ENCODE measurements around the gene MICAL3.

The MICAL3 gene

GRCh38 chr22:17891481-17892167 is 132.7 kb downstream of the MICAL3 start:
- H3K4me1 ChIP-seq (ENCODE audit: control insufficient read depth, insufficient read depth, low read length) = no peaks in the 10 kb centered on the region
- peaks cover 7% of the 10 kb centered on the region for H3K36me3 ChIP-seq (ENCODE audit: control insufficient read depth, insufficient read depth, low read length)
- no peak overlapping the region for H3K4me3 ChIP-seq (ENCODE audit: low read depth, low read length)

GRCh38 chr22:17890892-17891291 is 133.5 kb downstream of the MICAL3 start:
- Histone ChIP-seq H3K4me3 (ENCODE audit: low read depth, low read length) (no peak overlapping the region), H3K4me1 (ENCODE audit: control insufficient read depth, insufficient read depth, low read length) (no peaks in the 10 kb centered on the region), H3K9ac (ENCODE audit: low read depth, low read length) (no peak overlapping the region), H3K36me3 (ENCODE audit: control insufficient read depth, insufficient read depth, low read length) (peaks cover 9% of the 10 kb centered on the region), H3K9me3 (ENCODE audit: control insufficient read depth, insufficient read depth, low read length) (no peaks in the 10 kb centered on the region), H3K27me3 (ENCODE audit: control insufficient read depth, insufficient read depth, low read length) (no peaks in the 10 kb centered on the region)

More at GRCh38 chr22:17891481-17892167, 132.7 kb downstream of the MICAL3 start:
- H3K9ac ChIP-seq (ENCODE audit: low read depth, low read length) = no peak overlapping the region
- no peaks in the 10 kb centered on the region for H3K9me3 ChIP-seq (ENCODE audit: control insufficient read depth, insufficient read depth, low read length)
- no peaks in the 10 kb centered on the region for H3K27me3 ChIP-seq (ENCODE audit: control insufficient read depth, insufficient read depth, low read length)

GRCh38 chr22:17890245-17890671 is 134.1 kb downstream of the MICAL3 start:
- Histone ChIP-seq H3K36me3 (ENCODE audit: control insufficient read depth, insufficient read depth, low read length) (peaks cover 15% of the 10 kb centered on the region), H3K9ac (ENCODE audit: low read depth, low read length) (no peak overlapping the region), H3K27me3 (ENCODE audit: control insufficient read depth, insufficient read depth, low read length) (no peaks in the 10 kb centered on the region), H3K4me3 (ENCODE audit: low read depth, low read length) (no peak overlapping the region), H3K4me1 (ENCODE audit: control insufficient read depth, insufficient read depth, low read length) (no peaks in the 10 kb centered on the region), H3K9me3 (ENCODE audit: control insufficient read depth, insufficient read depth, low read length) (no peaks in the 10 kb centered on the region)

GRCh38 chr22:17888855-17889254 is 135.5 kb downstream of the MICAL3 start:
- no peak overlapping the region for H3K9ac ChIP-seq (ENCODE audit: low read depth, low read length)
- H3K4me3 ChIP-seq (ENCODE audit: low read depth, low read length) = no peak overlapping the region
- H3K4me1 ChIP-seq (ENCODE audit: control insufficient read depth, insufficient read depth, low read length) = no peaks in the 10 kb centered on the region
- H3K36me3 ChIP-seq (ENCODE audit: control insufficient read depth, insufficient read depth, low read length) = peaks cover 15% of the 10 kb centered on the region
- H3K27me3 ChIP-seq (ENCODE audit: control insufficient read depth, insufficient read depth, low read length) = no peaks in the 10 kb centered on the region
- no peaks in the 10 kb centered on the region for H3K9me3 ChIP-seq (ENCODE audit: control insufficient read depth, insufficient read depth, low read length)

- H3K9me3 ChIP-seq (ENCODE audit: control insufficient read depth, insufficient read depth, low read length) = no peaks in the 10 kb centered on the region
- no peak overlapping the region for H3K9ac ChIP-seq (ENCODE audit: low read depth, low read length)
- no peaks in the 10 kb centered on the region for H3K27me3 ChIP-seq (ENCODE audit: control insufficient read depth, insufficient read depth, low read length)
- H3K4me1 ChIP-seq (ENCODE audit: control insufficient read depth, insufficient read depth, low read length) = no peaks in the 10 kb centered on the region
- no peak overlapping the region for H3K4me3 ChIP-seq (ENCODE audit: low read depth, low read length)
- peaks cover 15% of the 10 kb centered on the region for H3K36me3 ChIP-seq (ENCODE audit: control insufficient read depth, insufficient read depth, low read length)
Measured at GRCh38 chr22:17888439-17888838, 135.9 kb downstream of the MICAL3 start.

GRCh38 chr22:17884893-17885292 is 139.5 kb downstream of the MICAL3 start:
- peaks cover 20% of the 10 kb centered on the region for H3K36me3 ChIP-seq (ENCODE audit: control insufficient read depth, insufficient read depth, low read length)
- H3K27me3 ChIP-seq (ENCODE audit: control insufficient read depth, insufficient read depth, low read length) = peaks cover 9% of the 10 kb centered on the region
- no peak overlapping the region for H3K4me3 ChIP-seq (ENCODE audit: low read depth, low read length)
- no peaks in the 10 kb centered on the region for H3K4me1 ChIP-seq (ENCODE audit: control insufficient read depth, insufficient read depth, low read length)
- H3K9ac ChIP-seq (ENCODE audit: low read depth, low read length) = no peak overlapping the region
- H3K9me3 ChIP-seq (ENCODE audit: control insufficient read depth, insufficient read depth, low read length) = no peaks in the 10 kb centered on the region

- Histone ChIP-seq H3K9me3 (ENCODE audit: control insufficient read depth, insufficient read depth, low read length) (no peaks in the 10 kb centered on the region), H3K36me3 (ENCODE audit: control insufficient read depth, insufficient read depth, low read length) (peaks cover 27% of the 10 kb centered on the region), H3K4me3 (ENCODE audit: low read depth, low read length) (no peak overlapping the region), H3K4me1 (ENCODE audit: control insufficient read depth, insufficient read depth, low read length) (no peaks in the 10 kb centered on the region), H3K27me3 (ENCODE audit: control insufficient read depth, insufficient read depth, low read length) (peaks cover 18% of the 10 kb centered on the region), H3K9ac (ENCODE audit: low read depth, low read length) (no peak overlapping the region)
Measured at GRCh38 chr22:17884084-17884483, 140.3 kb downstream of the MICAL3 start.

- no peaks in the 10 kb centered on the region for H3K9me3 ChIP-seq (ENCODE audit: control insufficient read depth, insufficient read depth, low read length)
- peaks cover 27% of the 10 kb centered on the region for H3K36me3 ChIP-seq (ENCODE audit: control insufficient read depth, insufficient read depth, low read length)
- H3K4me1 ChIP-seq (ENCODE audit: control insufficient read depth, insufficient read depth, low read length) = no peaks in the 10 kb centered on the region
- peaks cover 25% of the 10 kb centered on the region for H3K27me3 ChIP-seq (ENCODE audit: control insufficient read depth, insufficient read depth, low read length)
- H3K4me3 ChIP-seq (ENCODE audit: low read depth, low read length) = no peak overlapping the region
- no peak overlapping the region for H3K9ac ChIP-seq (ENCODE audit: low read depth, low read length)
Measured at GRCh38 chr22:17883356-17883755, 141.0 kb downstream of the MICAL3 start.

- Histone ChIP-seq H3K4me1 (ENCODE audit: control insufficient read depth, insufficient read depth, low read length) (no peaks in the 10 kb centered on the region), H3K27me3 (ENCODE audit: control insufficient read depth, insufficient read depth, low read length) (peaks cover 30% of the 10 kb centered on the region), H3K9ac (ENCODE audit: low read depth, low read length) (no peak overlapping the region), H3K4me3 (ENCODE audit: low read depth, low read length) (no peak overlapping the region), H3K36me3 (ENCODE audit: control insufficient read depth, insufficient read depth, low read length) (peaks cover 26% of the 10 kb centered on the region), H3K9me3 (ENCODE audit: control insufficient read depth, insufficient read depth, low read length) (no peaks in the 10 kb centered on the region)
Measured at GRCh38 chr22:17882727-17883126, 141.6 kb downstream of the MICAL3 start.

- no peak overlapping the region for H3K4me3 ChIP-seq (ENCODE audit: low read depth, low read length)
- H3K4me1 ChIP-seq (ENCODE audit: control insufficient read depth, insufficient read depth, low read length) = no peaks in the 10 kb centered on the region
- peaks cover 24% of the 10 kb centered on the region for H3K36me3 ChIP-seq (ENCODE audit: control insufficient read depth, insufficient read depth, low read length)
- H3K9me3 ChIP-seq (ENCODE audit: control insufficient read depth, insufficient read depth, low read length) = no peaks in the 10 kb centered on the region
- H3K27me3 ChIP-seq (ENCODE audit: control insufficient read depth, insufficient read depth, low read length) = peaks cover 36% of the 10 kb centered on the region
- H3K9ac ChIP-seq (ENCODE audit: low read depth, low read length) = no peak overlapping the region
Measured at GRCh38 chr22:17882162-17882561, 142.2 kb downstream of the MICAL3 start.

GRCh38 chr22:17881366-17881765 is 143.0 kb downstream of the MICAL3 start:
- Histone ChIP-seq H3K9me3 (ENCODE audit: control insufficient read depth, insufficient read depth, low read length) (no peaks in the 10 kb centered on the region), H3K27me3 (ENCODE audit: control insufficient read depth, insufficient read depth, low read length) (peaks cover 44% of the 10 kb centered on the region), H3K36me3 (ENCODE audit: control insufficient read depth, insufficient read depth, low read length) (peaks cover 24% of the 10 kb centered on the region), H3K9ac (ENCODE audit: low read depth, low read length) (no peak overlapping the region), H3K4me1 (ENCODE audit: control insufficient read depth, insufficient read depth, low read length) (no peaks in the 10 kb centered on the region), H3K4me3 (ENCODE audit: low read depth, low read length) (no peak overlapping the region)

GRCh38 chr22:17880468-17880867 is 143.9 kb downstream of the MICAL3 start:
- Histone ChIP-seq H3K4me3 (ENCODE audit: low read depth, low read length) (no peak overlapping the region), H3K4me1 (ENCODE audit: control insufficient read depth, insufficient read depth, low read length) (no peaks in the 10 kb centered on the region), H3K27me3 (ENCODE audit: control insufficient read depth, insufficient read depth, low read length) (peaks cover 52% of the 10 kb centered on the region), H3K9ac (ENCODE audit: low read depth, low read length) (no peak overlapping the region), H3K36me3 (ENCODE audit: control insufficient read depth, insufficient read depth, low read length) (peaks cover 18% of the 10 kb centered on the region), H3K9me3 (ENCODE audit: control insufficient read depth, insufficient read depth, low read length) (no peaks in the 10 kb centered on the region)

Measured in iPS-15b (cell line).